ENCODE results near the gene GRIK3. TPM values are rescaled to one million over a fixed set of nuclear protein-coding genes. Genes with fewer than 3 reads are reported as not detected.
"Not testable (repeated sequence)": the region's sequence is repeated elsewhere in the genome, so short reads cannot be mapped to it uniquely, and the experiment has no call there.

GRIK3 gene
- 0.05 TPM in 1 of 3 replicates, not detected in the others for total RNA-seq

DNA sequence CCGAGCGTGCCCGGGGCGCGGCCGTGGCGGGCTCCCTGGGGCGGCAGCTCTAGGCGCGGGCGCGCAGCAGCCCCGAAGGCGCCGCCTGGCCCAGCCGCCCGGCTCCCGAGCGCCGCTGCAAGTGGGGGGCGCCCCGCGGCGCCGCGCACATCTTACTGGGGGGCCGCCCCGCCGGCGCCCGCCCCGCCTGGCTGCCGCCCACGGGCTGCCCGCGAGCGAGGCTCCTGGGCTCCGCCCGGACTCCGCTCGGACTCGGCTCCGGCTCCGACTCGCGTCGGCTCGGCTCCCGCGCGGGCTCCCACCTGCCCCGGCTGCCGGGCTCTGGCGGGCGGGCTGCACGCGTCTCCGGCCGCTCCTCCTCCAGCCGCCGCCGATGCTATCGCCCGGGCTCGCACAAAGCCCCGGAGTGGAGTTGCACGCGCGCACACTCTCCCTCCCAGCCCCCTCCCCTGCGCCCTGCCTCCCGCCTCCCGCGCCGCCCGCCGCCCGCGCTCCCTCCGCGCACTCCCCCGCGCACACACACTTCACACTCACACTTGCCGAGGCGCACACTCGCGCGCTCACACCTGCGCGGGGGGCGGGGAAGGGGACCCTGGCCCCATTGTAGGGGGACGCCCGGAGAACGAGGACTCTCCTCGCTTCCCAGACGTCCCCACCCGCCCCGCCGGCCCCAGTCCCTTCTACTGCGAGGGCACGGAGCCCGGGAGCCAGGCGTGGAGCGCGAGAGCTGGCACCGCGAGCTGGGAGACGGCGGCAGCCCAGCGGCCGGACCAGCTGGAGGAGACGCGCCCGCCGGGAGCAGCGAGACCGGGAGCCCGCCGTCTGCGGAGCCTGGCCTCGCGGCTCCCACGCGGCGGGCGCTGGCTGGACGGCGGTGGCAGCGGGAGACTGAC is at the start of gene GRIK3:
Gene GRIK3 (minus strand): TSS at position 395 of the 893 bp plus-strand sequence. CDS start 407 bp downstream, outside the sequence.
- TF ChIP-seq, protein P1, sequence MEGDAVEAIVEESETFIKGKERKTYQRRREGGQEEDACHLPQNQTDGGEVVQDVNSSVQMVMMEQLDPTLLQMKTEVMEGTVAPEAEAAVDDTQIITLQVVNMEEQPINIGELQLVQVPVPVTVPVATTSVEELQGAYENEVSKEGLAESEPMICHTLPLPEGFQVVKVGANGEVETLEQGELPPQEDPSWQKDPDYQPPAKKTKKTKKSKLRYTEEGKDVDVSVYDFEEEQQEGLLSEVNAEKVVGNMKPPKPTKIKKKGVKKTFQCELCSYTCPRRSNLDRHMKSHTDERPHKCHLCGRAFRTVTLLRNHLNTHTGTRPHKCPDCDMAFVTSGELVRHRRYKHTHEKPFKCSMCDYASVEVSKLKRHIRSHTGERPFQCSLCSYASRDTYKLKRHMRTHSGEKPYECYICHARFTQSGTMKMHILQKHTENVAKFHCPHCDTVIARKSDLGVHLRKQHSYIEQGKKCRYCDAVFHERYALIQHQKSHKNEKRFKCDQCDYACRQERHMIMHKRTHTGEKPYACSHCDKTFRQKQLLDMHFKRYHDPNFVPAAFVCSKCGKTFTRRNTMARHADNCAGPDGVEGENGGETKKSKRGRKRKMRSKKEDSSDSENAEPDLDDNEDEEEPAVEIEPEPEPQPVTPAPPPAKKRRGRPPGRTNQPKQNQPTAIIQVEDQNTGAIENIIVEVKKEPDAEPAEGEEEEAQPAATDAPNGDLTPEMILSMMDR (IDR thresholded peaks at IDR 0.05; ENCODE audit: unreplicated experiment), result no peak
- Mint-ChIP-seq H3K9me3 (no peaks in the 10 kb centered on the region), H3K4me3 (peak within 1 kb of the TSS; percentile 36), H3K27ac (no peak within 1 kb of the TSS), H3K4me1 (peaks cover 11% of the 10 kb centered on the region), H3K27me3 (ENCODE audit: low read depth) (peaks cover 94% of the 10 kb centered on the region), H3K36me3 (no peaks in the 10 kb centered on the region)
- DNase-seq (ENCODE audit: low spot score in 2 of 2, unreplicated experiment in 2 of 2), result peak in 1 of 2 experiments; percentile 59

DNA sequence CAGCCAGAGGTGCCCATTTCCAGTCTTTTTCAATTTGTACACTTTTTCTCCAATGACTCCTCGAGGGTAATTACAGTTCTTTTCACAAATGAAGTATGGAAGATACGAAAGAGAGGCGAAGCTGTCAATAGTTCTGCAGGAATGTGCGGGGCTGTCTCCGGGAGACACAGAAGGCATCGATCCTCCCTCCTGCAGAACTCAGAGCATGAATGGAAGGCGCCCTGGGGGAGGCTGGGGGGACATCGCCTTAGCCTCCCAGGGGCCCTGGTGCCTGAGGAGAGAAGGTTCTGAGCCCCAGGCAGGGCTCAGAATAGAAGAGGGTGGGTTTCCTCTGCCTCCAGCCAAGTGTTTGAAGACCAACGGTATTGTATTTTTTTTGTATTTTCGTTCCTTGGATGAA is 49.7 kb upstream of the GRIK3 start:
- Mint-ChIP-seq H3K9me3 (no peaks in the 10 kb centered on the region), H3K27me3 (ENCODE audit: low read depth) (peaks cover 24% of the 10 kb centered on the region), H3K27ac (no peak overlapping the region), H3K4me3 (no peak overlapping the region), H3K4me1 (no peaks in the 10 kb centered on the region), H3K36me3 (no peaks in the 10 kb centered on the region)
- no peak for DNase-seq (ENCODE audit: low spot score in 2 of 2, unreplicated experiment in 2 of 2)
- TF ChIP-seq, protein P1 (IDR thresholded peaks at IDR 0.05; ENCODE audit: unreplicated experiment), result no peak

DNA sequence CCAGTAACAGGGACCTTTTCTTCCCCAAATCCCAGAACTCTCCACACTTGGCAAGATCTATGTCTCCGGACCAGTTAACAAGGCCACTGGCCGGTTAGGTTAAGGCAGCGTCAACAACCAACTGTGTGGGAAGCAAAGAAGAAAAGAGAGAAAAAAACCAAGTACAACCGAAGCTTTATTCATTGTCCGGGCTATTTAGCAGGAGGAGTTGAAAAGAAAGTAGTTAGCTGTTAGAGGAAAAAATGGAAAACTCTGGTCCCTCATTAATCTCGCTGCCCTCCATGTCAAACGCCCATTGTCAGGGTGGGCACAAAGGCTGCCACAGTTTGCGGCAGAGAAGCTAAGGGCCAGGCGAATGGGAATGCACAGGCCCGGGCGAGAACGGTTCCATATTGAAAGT is 49.3 kb upstream of the GRIK3 start:
- no peaks in the 10 kb centered on the region for H3K4me1 Mint-ChIP-seq
- DNase-seq (ENCODE audit: low spot score in 2 of 2, unreplicated experiment in 2 of 2), result no peak
- no peak overlapping the region for H3K4me3 Mint-ChIP-seq
- peaks cover 24% of the 10 kb centered on the region for H3K27me3 Mint-ChIP-seq (ENCODE audit: low read depth)
- TF ChIP-seq, protein P1 (IDR thresholded peaks at IDR 0.05; ENCODE audit: unreplicated experiment), result no peak
- no peaks in the 10 kb centered on the region for H3K36me3 Mint-ChIP-seq
- H3K27ac Mint-ChIP-seq, result no peak overlapping the region
- H3K9me3 Mint-ChIP-seq, result no peaks in the 10 kb centered on the region

DNA sequence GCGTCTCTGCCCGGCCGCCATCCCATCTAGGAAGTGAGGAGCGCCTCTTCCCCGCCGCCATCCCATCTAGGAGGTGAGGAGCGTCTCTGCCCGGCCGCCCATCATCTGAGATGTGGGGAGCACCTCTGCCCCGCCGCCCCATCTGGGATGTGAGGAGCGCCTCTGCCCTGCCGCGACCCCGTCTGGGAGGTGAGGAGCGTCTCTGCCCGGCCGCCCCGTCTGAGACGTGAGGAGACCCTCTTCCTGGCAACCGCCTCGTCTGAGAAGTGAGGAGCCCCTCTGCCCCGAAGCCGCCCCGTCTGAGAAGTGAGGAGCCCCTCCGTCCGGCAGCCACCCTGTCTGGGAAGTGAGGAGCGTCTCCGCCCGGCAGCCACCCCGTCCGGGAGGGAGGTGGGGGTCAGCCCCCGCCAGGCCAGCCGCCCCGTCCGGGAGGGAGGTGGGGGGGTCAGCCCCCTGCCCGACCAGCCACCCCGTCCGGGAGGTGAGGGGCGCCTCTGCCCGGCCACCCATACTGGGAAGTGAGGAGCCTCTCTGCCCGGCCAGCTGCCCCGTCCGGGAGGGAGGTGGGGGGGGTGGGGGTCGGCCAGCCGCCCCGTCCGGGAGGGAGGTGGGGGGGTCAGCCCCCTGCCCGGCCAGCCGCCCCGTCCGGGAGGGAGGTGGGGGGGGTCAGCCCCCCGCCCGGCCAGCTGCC is 46.1 kb upstream of the GRIK3 start:
- H3K4me3 Mint-ChIP-seq; H3K4me1 Mint-ChIP-seq; H3K27ac Mint-ChIP-seq; H3K9me3 Mint-ChIP-seq; DNase-seq (ENCODE audit: low spot score in 2 of 2, unreplicated experiment in 2 of 2); H3K36me3 Mint-ChIP-seq: not testable (repeated sequence)
- peaks cover 47% of the 10 kb centered on the region for H3K27me3 Mint-ChIP-seq (ENCODE audit: low read depth)

DNA sequence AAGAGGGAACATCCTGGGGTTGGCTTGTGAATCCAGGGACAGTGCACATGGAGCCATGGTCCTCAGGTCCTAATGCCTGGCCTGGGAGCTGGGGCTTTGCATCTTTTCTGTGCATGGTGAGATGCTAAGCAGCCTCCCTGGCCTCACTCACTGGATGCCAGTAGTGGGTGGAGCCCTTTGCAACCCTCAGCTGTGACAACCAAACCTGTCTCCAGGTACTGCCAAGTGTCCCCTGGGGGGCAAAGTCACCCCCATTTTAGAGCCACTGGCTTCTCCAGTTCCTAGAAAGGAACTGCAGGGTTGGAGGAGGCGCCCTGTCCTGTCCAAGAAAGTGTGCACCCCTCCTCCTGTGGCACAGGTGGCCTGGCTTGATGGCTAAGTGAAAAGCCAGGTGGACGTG is 44.6 kb upstream of the GRIK3 start:
- Mint-ChIP-seq H3K27me3 (ENCODE audit: low read depth) (peaks cover 54% of the 10 kb centered on the region), H3K36me3 (no peaks in the 10 kb centered on the region), H3K4me1 (no peaks in the 10 kb centered on the region), H3K4me3 (no peak overlapping the region), H3K27ac (no peak overlapping the region), H3K9me3 (no peaks in the 10 kb centered on the region)
- TF ChIP-seq, protein P1 (IDR thresholded peaks at IDR 0.05; ENCODE audit: unreplicated experiment), result no peak
- no peak for DNase-seq (ENCODE audit: low spot score in 2 of 2, unreplicated experiment in 2 of 2)

DNA sequence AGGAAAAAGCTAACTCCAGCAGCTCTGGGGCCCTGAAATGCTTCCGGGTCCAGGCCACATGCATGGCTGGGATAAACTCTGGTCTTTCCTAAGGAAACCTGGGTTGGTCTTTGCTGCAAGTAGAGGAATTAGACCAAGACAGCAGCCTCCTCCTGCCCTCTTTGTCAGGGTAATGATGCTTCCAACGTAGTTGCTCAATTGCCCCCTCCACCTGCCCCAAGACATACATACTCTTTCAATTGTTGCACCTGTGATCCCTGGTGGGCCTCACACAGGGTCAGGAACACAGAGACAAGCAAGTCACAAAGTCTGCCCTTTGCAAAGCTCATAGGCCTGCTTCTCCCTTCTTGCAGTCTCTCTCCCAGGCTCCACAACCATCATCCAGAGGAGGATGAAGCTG is 41.9 kb upstream of the GRIK3 start:
- TF ChIP-seq, protein P1 (IDR thresholded peaks at IDR 0.05; ENCODE audit: unreplicated experiment), result no peak
- no peaks in the 10 kb centered on the region for H3K4me1 Mint-ChIP-seq
- DNase-seq (ENCODE audit: low spot score in 2 of 2, unreplicated experiment in 2 of 2), result no peak
- no peak overlapping the region for H3K4me3 Mint-ChIP-seq
- no peak overlapping the region for H3K27ac Mint-ChIP-seq
- no peaks in the 10 kb centered on the region for H3K9me3 Mint-ChIP-seq
- peaks cover 62% of the 10 kb centered on the region for H3K27me3 Mint-ChIP-seq (ENCODE audit: low read depth)
- H3K36me3 Mint-ChIP-seq, result no peaks in the 10 kb centered on the region
